ENCODE measurements around the gene SPOCK2.

DNA sequence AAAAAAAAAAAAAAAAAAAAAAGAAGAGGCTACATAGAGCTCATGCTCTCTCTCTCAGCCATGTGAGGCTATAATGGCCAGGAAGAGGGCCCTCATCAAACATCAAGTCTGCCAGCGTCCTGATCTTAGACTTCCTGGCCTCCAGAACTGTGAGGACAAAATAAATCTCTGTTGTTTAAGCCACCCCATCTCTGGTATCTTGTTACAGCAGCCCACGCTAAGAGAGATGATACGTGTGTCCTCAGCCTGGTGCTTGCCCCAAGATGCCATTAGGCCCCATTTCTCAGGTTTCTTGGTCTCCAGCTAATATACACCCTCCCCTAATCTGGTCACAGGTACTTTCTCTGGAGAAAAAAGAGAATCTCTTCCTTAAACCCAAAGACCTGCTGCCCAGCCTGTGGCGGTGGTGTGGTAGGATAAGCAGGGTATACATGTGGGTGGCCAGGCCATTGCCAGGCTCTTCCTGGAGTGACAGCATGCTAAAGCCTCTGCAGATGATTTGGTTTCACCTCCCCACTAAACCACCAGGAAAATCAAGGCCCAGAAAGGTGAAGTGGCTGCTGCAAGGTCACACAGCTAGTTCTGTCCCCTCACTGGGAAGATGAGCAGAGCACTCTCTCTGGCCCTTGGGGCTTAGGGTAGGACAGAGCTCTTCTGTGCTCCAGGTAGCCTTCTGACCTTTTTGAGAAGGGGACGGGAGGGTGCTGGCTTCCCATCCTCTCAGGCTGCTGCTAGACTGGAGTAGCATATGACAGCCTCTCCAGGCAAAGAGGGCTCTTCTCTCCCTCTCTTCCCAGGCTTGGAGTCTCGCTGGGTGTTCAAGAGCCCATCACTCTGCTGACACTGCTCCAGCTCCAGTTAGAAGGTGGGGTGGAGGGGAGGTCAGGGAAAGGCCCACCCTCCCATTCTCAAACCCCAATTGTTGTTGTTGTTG is 5.2 kb downstream of the SPOCK2 start:
- TF ChIP-seq, protein P1, sequence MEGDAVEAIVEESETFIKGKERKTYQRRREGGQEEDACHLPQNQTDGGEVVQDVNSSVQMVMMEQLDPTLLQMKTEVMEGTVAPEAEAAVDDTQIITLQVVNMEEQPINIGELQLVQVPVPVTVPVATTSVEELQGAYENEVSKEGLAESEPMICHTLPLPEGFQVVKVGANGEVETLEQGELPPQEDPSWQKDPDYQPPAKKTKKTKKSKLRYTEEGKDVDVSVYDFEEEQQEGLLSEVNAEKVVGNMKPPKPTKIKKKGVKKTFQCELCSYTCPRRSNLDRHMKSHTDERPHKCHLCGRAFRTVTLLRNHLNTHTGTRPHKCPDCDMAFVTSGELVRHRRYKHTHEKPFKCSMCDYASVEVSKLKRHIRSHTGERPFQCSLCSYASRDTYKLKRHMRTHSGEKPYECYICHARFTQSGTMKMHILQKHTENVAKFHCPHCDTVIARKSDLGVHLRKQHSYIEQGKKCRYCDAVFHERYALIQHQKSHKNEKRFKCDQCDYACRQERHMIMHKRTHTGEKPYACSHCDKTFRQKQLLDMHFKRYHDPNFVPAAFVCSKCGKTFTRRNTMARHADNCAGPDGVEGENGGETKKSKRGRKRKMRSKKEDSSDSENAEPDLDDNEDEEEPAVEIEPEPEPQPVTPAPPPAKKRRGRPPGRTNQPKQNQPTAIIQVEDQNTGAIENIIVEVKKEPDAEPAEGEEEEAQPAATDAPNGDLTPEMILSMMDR (conservative IDR thresholded peaks at IDR 0.05): no peak
- TF ChIP-seq ZFX (IDR thresholded peaks at IDR 0.05): no peak
